ENCODE data around the gene IL15. TPM values are rescaled to one million over a fixed set of nuclear protein-coding genes. Genes with fewer than 3 reads are reported as not detected.
"Not testable (repeated sequence)": the region's sequence is repeated elsewhere in the genome, so short reads cannot be mapped to it uniquely, and the experiment has no call there.

Gene IL15
- total and polyA plus RNA-seq, 7 donors = 1.4 to 3.0 (median 2.2) TPM

DNA sequence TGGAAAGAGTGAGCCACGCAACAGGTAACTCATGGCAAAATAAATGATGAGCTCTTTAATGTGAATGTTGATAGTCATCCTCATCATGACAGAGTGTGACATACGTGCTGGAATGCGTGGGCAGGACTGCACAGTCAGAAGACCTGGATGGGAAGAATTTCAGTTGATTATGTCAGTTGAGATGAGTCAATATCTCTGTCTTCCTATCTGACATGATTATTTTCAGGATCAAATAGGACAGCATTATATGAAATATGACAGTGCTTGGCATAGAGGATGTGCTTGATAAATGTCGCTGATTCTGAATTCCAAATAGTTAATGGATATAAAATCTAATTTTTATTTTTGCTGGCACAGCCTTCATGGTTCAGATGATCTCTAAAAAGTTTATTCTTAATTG lies 95.1 kb downstream of the IL15 start:
- H3K4me1 ChIP-seq = no peaks in the 10 kb centered on the region
- DNase-seq = no peak
- intact Hi-C loops (cut with DNase I) = no loop called here
- H3K4me3 ChIP-seq = no peak overlapping the region
- WGBS, 3 donors = 91 to 97% (median 95%) methylated on average over 4 of the region's 4 CpGs
- H3K27me3 ChIP-seq (ENCODE audit: insufficient read depth in 3 of 3, low read length in 2 of 3) = no peaks in the 10 kb centered on the region
- no peaks in the 10 kb centered on the region for H3K9me3 ChIP-seq
- TF ChIP-seq, protein P1, sequence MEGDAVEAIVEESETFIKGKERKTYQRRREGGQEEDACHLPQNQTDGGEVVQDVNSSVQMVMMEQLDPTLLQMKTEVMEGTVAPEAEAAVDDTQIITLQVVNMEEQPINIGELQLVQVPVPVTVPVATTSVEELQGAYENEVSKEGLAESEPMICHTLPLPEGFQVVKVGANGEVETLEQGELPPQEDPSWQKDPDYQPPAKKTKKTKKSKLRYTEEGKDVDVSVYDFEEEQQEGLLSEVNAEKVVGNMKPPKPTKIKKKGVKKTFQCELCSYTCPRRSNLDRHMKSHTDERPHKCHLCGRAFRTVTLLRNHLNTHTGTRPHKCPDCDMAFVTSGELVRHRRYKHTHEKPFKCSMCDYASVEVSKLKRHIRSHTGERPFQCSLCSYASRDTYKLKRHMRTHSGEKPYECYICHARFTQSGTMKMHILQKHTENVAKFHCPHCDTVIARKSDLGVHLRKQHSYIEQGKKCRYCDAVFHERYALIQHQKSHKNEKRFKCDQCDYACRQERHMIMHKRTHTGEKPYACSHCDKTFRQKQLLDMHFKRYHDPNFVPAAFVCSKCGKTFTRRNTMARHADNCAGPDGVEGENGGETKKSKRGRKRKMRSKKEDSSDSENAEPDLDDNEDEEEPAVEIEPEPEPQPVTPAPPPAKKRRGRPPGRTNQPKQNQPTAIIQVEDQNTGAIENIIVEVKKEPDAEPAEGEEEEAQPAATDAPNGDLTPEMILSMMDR (IDR thresholded peaks at IDR 0.05) = no peak
- peaks cover 0 to 50% of the 10 kb centered on the region in 2 donors for H3K36me3 ChIP-seq (ENCODE audit: insufficient read depth in 1 of 2, low read depth in 1 of 2)
- no peak overlapping the region for H3K27ac ChIP-seq
- ATAC-seq = no peak

DNA sequence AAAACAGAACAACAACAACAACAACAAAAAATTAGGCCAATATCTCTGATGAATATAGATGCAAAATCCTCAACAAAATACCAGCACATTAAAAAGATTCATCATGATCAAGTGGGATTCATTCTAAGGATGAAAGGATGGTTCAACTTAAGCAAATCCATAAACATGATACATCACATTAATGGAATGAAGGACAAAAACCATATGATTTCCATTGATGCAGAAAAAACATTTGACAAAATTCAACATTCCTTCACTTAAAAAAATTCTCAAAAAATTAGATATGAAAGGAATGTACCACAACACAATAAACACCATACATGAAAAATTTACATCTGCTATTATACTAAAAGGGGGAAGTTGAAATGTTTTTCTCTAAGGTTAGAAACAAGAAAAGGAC lies 103.3 kb downstream of the IL15 start:
- Histone ChIP-seq H3K4me1 (no peaks in the 10 kb centered on the region), H3K9me3 (peaks cover 21% of the 10 kb centered on the region), H3K4me3 (no peak overlapping the region), H3K27me3 (ENCODE audit: insufficient read depth in 3 of 3, low read length in 2 of 3) (no peaks in the 10 kb centered on the region), H3K36me3 (ENCODE audit: insufficient read depth in 1 of 2, low read depth in 1 of 2) (no peaks in the 10 kb centered on the region), H3K27ac (no peak overlapping the region)
- TF ChIP-seq, protein P1 (IDR thresholded peaks at IDR 0.05) = no peak
- ATAC-seq = no peak
- intact Hi-C loops (cut with DNase I) = no loop called here
- no peak for DNase-seq

GRCh38 chr4:141746026-141746425 lies 109.6 kb downstream of the IL15 start:
- WGBS, 3 donors = 57 to 59% (median 59%) methylated on average over 1 of the region's 1 CpG

DNA sequence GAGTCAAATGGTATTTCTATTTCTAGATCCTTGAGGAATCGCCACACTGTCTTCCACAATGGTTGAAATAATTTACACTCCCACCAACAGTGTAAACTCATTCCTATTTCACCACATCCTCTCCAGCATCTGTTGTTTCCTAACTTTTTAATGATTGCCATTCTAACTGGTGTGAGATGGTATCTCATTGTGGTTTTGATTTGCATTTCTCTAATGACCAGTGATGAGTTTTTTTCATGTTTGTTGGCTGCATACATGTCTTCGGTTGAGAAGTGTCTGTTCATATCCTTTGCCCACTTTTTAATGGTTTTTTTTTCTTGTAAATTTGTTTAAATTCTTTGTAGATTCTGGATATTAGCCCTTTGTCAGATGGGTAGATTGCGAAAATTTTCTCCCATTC lies 115.4 kb downstream of the IL15 start:
- H3K4me1 ChIP-seq; ATAC-seq; H3K27ac ChIP-seq; H3K27me3 ChIP-seq (ENCODE audit: insufficient read depth in 3 of 3, low read length in 2 of 3); DNase-seq; H3K9me3 ChIP-seq; H3K36me3 ChIP-seq (ENCODE audit: insufficient read depth in 1 of 2, low read depth in 1 of 2); H3K4me3 ChIP-seq; intact Hi-C loops (cut with DNase I): not testable (repeated sequence)
- WGBS, 3 donors = 84 to 92% (median 85%) methylated on average over 3 of the region's 3 CpGs

More at GRCh38 chr4:141746026-141746425, 109.6 kb downstream of the IL15 start:
- DNase-seq = no peak
- Histone ChIP-seq H3K36me3 (ENCODE audit: insufficient read depth in 1 of 2, low read depth in 1 of 2) (no peaks in the 10 kb centered on the region), H3K9me3 (no peaks in the 10 kb centered on the region), H3K4me1 (no peaks in the 10 kb centered on the region), H3K27ac (no peak overlapping the region), H3K27me3 (ENCODE audit: insufficient read depth in 3 of 3, low read length in 2 of 3) (no peaks in the 10 kb centered on the region), H3K4me3 (no peak overlapping the region)
- no peak for ATAC-seq
- intact Hi-C loops (cut with DNase I) = no loop called here
- TF ChIP-seq, protein P1 (IDR thresholded peaks at IDR 0.05) = no peak

- WGBS, 3 donors = 78 to 91% (median 89%) methylated on average over 2 of the region's 2 CpGs
- Histone ChIP-seq H3K36me3 (ENCODE audit: insufficient read depth in 1 of 2, low read depth in 1 of 2) (no peaks in the 10 kb centered on the region), H3K27ac (no peak overlapping the region), H3K27me3 (ENCODE audit: insufficient read depth in 3 of 3, low read length in 2 of 3) (no peaks in the 10 kb centered on the region), H3K9me3 (no peaks in the 10 kb centered on the region), H3K4me3 (no peak overlapping the region), H3K4me1 (no peaks in the 10 kb centered on the region)
- no peak for DNase-seq
- ATAC-seq = no peak
- intact Hi-C loops (cut with DNase I) = no loop called here
- TF ChIP-seq, protein P1 (IDR thresholded peaks at IDR 0.05) = no peak
Observed at GRCh38 chr4:141757287-141757686, 120.9 kb downstream of the IL15 start.

Measured in psoas muscle (tissue), 8 donors.